Transverse colon (tissue), 4 donors: ENCODE measurements around the gene PRKCH.
A peak's percentile ranks its signal among the peaks of the same experiment; 100 is the strongest.

Experiments used
- CTCF ChIP-seq, 5 experiments: fragments of 200-600 bp in 3 of 5; fragments of 450-650 bp in 2 of 5; sonication (generic) in 3 of 5; IDR thresholded peaks; 1 replicate in 2 of 5; 2 replicates in 3 of 5; pipeline ENCODE4 v1.5.1; 2016 to 2017; ENCODE audit warnings: antibody characterized with exemption in 5 of 5, inconsistent platforms in 3 of 5, mild to moderate bottlenecking in 2 of 5, moderate library complexity in 1 of 5
- EP300 ChIP-seq: sonication (generic); formaldehyde crosslinking; IDR thresholded peaks from one replicate; pipeline ENCODE4 v1.6.1; 2017; ENCODE audit warnings: antibody characterized with exemption, low read depth
- POLR2AphosphoS5 ChIP-seq, 3 donors: sonication (generic); formaldehyde crosslinking; IDR thresholded peaks; one replicate each; pipeline ENCODE4 v1.6.1; 2016; ENCODE audit warnings: antibody characterized with exemption in 3 of 3

DNA sequence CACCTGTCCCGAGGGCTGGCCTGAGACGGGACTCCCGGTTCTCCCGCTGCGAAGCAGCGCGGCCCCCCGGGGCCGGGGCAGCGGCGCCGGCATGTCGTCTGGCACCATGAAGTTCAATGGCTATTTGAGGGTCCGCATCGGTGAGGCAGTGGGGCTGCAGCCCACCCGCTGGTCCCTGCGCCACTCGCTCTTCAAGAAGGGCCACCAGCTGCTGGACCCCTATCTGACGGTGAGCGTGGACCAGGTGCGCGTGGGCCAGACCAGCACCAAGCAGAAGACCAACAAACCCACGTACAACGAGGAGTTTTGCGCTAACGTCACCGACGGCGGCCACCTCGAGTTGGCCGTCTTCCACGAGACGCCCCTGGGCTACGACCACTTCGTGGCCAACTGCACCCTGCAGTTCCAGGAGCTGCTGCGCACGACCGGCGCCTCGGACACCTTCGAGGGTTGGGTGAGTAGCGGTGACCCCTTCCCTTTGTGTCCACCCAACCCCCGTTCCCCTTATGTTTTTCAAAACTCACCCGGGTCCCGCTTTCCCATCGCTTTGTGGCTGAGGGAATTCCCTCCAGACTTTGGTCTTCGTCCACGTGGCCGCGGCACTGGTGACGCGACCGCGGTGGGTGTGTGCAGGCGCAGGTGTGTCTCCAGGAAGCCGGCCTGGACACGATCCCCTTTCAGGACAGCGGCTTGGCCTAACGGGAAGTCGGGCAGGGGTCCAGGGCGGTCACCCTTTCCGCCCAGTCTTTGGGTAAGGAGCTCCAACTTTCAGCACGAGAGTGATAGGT, 826 bp downstream of the PRKCH start:
- TF ChIP-seq CTCF (IDR thresholded peaks at IDR 0.05): no peak
- peak in 1 of 3 donors; percentile 40 for TF ChIP-seq POLR2AphosphoS5 (IDR thresholded peaks at IDR 0.05)
- no peak for TF ChIP-seq EP300
